HEK293 (cell line): ENCODE measurements around the gene DNAH12.
A peak's percentile ranks its signal among the peaks of the same experiment; 100 is the strongest.

Experiments
- CTCF ChIA-PET: fragments of 350-600 bp; formaldehyde crosslinking; extraction: SDS; loops from one replicate; lab custom pipeline; 2021; ENCODE audit warnings: antibody characterized with exemption; lab: Yijun Ruan, JAX
- POLR2A ChIA-PET: fragments of 300-600 bp; formaldehyde crosslinking; extraction: SDS; loops from one replicate; lab custom pipeline; 2020; ENCODE audit warnings: antibody characterized with exemption, inconsistent platforms; lab: Yijun Ruan, JAX
- H3K27ac ChIP-seq: fragments of 200-500 bp; sonication (Bioruptor generic); 2 replicates; pipeline ENCODE4 v1.5.1; 2014; ENCODE audit warnings: low read depth, low read length, control low read depth, inconsistent platforms; ENCODE audit errors: extremely low read depth
- H3K36me3 ChIP-seq, 2 experiments: fragments of 200-500 bp in 1 of 2; sonication (Bioruptor generic) in 1 of 2; 1 replicate in 1 of 2; 2 replicates in 1 of 2; pipeline ENCODE4 v1.5.1; 2014 to 2017; ENCODE audit warnings: inconsistent platforms in 2 of 2, low read length in 2 of 2; ENCODE audit not compliant: control insufficient read depth in 2 of 2, insufficient read depth in 1 of 2
- H3K4me1 ChIP-seq: fragments of 200-500 bp; sonication (Bioruptor generic); 2 replicates; pipeline ENCODE4 v1.5.1; 2014; ENCODE audit warnings: mild to moderate bottlenecking, low read length, inconsistent platforms; ENCODE audit not compliant: control insufficient read depth, insufficient read depth
- H3K4me3 ChIP-seq: 2 replicates; pipeline ENCODE4 v1.5.1; 2011; ENCODE audit warnings: low read depth, mild to moderate bottlenecking, control low read depth, low read length, moderate library complexity
- H3K9me3 ChIP-seq: fragments of 200-500 bp; sonication (Bioruptor generic); 2 replicates; pipeline ENCODE4 v1.5.1; 2014; ENCODE audit warnings: low read depth, low read length, inconsistent platforms; ENCODE audit not compliant: control insufficient read depth, insufficient read depth
- BCL11A ChIP-seq: fragments of 450-650 bp; formaldehyde crosslinking; IDR thresholded peaks from 2 replicates; pipeline ENCODE4 v1.5.1; 2016; ENCODE audit warnings: low read depth, missing biosample characterization, missing genetic modification characterization
- FEZF1 ChIP-seq: fragments of 450-650 bp; formaldehyde crosslinking; IDR thresholded peaks from 2 replicates; pipeline ENCODE4 v1.5.1; 2016; ENCODE audit warnings: missing biosample characterization, missing genetic modification characterization
- HOXC10 ChIP-seq: sonication (generic); formaldehyde crosslinking; IDR thresholded peaks from 2 replicates; pipeline ENCODE4 v1.8.1; 2023; ENCODE audit warnings: mild to moderate bottlenecking, missing genetic modification reagents
- SP3 ChIP-seq: fragments of 450-650 bp; formaldehyde crosslinking; IDR thresholded peaks from 2 replicates; pipeline ENCODE4 v1.5.1; 2016; ENCODE audit warnings: missing biosample characterization, missing genetic modification characterization
- YY1 ChIP-seq: fragments of 450-650 bp; formaldehyde crosslinking; IDR thresholded peaks from 2 replicates; pipeline ENCODE4 v1.5.1; 2018; ENCODE audit warnings: missing biosample characterization, missing genetic modification characterization
- ZBTB21 ChIP-seq: fragments of 450-650 bp; formaldehyde crosslinking; IDR thresholded peaks from 2 replicates; pipeline ENCODE4 v1.5.1; 2017; ENCODE audit warnings: missing biosample characterization, missing genetic modification characterization
- ZNF121 ChIP-seq: fragments of 450-650 bp; formaldehyde crosslinking; IDR thresholded peaks from 2 replicates; pipeline ENCODE4 v1.5.1; 2016; ENCODE audit warnings: missing biosample characterization, missing genetic modification characterization
- ZNF16 ChIP-seq: fragments of 450-650 bp; formaldehyde crosslinking; IDR thresholded peaks from 2 replicates; pipeline ENCODE4 v1.5.1; 2016; ENCODE audit warnings: low read depth, missing biosample characterization, missing genetic modification characterization
- ZNF366 ChIP-seq: fragments of 450-650 bp; formaldehyde crosslinking; conservative IDR thresholded peaks from 2 replicates; pipeline ENCODE4 v1.5.1; 2016; ENCODE audit warnings: missing biosample characterization, missing genetic modification characterization
- ZNF391 ChIP-seq: fragments of 450-650 bp; formaldehyde crosslinking; IDR thresholded peaks from 2 replicates; pipeline ENCODE4 v1.5.1; 2016; ENCODE audit warnings: low read depth, missing biosample characterization, missing genetic modification characterization, borderline replicate concordance
- ZNF394 ChIP-seq: fragments of 450-650 bp; formaldehyde crosslinking; IDR thresholded peaks from 2 replicates; pipeline ENCODE4 v1.5.1; 2016; ENCODE audit warnings: missing biosample characterization, missing genetic modification characterization, mild to moderate bottlenecking, moderate library complexity, borderline replicate concordance
- ZNF48 ChIP-seq: fragments of 450-650 bp; formaldehyde crosslinking; IDR thresholded peaks from 2 replicates; pipeline ENCODE4 v1.5.1; 2016; ENCODE audit warnings: missing biosample characterization, missing genetic modification characterization
- ZNF548 ChIP-seq: fragments of 450-650 bp; formaldehyde crosslinking; IDR thresholded peaks from 2 replicates; pipeline ENCODE4 v1.5.1; 2016; ENCODE audit warnings: missing biosample characterization, missing genetic modification characterization
- ZNF600 ChIP-seq: fragments of 450-650 bp; formaldehyde crosslinking; IDR thresholded peaks from 2 replicates; pipeline ENCODE4 v1.5.1; 2016; ENCODE audit warnings: missing biosample characterization, missing genetic modification characterization
- ZNF621 ChIP-seq: fragments of 450-650 bp; formaldehyde crosslinking; IDR thresholded peaks from 2 replicates; pipeline ENCODE4 v1.5.1; 2017; ENCODE audit warnings: missing biosample characterization, missing genetic modification characterization
- ZNF624 ChIP-seq: fragments of 450-650 bp; formaldehyde crosslinking; IDR thresholded peaks from 2 replicates; pipeline ENCODE4 v1.5.1; 2017; ENCODE audit warnings: missing biosample characterization, missing genetic modification characterization
- ZNF658 ChIP-seq: fragments of 450-650 bp; formaldehyde crosslinking; IDR thresholded peaks from 2 replicates; pipeline ENCODE4; 2016; ENCODE audit warnings: missing biosample characterization, missing genetic modification characterization
- ZNF830 ChIP-seq: fragments of 450-650 bp; IDR thresholded peaks from 2 replicates; pipeline ENCODE4 v1.5.0; 2018; ENCODE audit warnings: missing biosample characterization, missing genetic modification characterization, low read depth, mild to moderate bottlenecking, moderate library complexity
- TF ChIP-seq, protein P1 (sequence below): fragments of 450-650 bp; formaldehyde crosslinking; IDR thresholded peaks from 2 replicates; pipeline ENCODE4 v1.5.1; 2016; ENCODE audit warnings: missing biosample characterization, missing genetic modification characterization
- TF ChIP-seq, protein P2 (sequence below): fragments of 450-650 bp; formaldehyde crosslinking; IDR thresholded peaks from 2 replicates; pipeline ENCODE4 v1.5.1; 2016; ENCODE audit warnings: missing biosample characterization, missing genetic modification characterization
- TF ChIP-seq, protein P3 (sequence below): fragments of 450-650 bp; formaldehyde crosslinking; IDR thresholded peaks from 2 replicates; pipeline ENCODE4 v1.5.1; 2016; ENCODE audit warnings: missing biosample characterization, missing genetic modification characterization
- TF ChIP-seq, protein P4 (sequence below): fragments of 450-650 bp; formaldehyde crosslinking; IDR thresholded peaks from 2 replicates; pipeline ENCODE4 v1.5.1; 2017; ENCODE audit warnings: missing biosample characterization, mild to moderate bottlenecking, missing genetic modification characterization, moderate library complexity
- TF ChIP-seq, protein P5 (sequence below): fragments of 450-650 bp; formaldehyde crosslinking; IDR thresholded peaks from 2 replicates; pipeline ENCODE4 v1.5.1; 2017; ENCODE audit warnings: missing biosample characterization, missing genetic modification characterization
- TF ChIP-seq, protein P6 (sequence below): fragments of 450-650 bp; formaldehyde crosslinking; IDR thresholded peaks from 2 replicates; pipeline ENCODE4 v1.5.1; 2016; ENCODE audit warnings: missing biosample characterization, missing genetic modification characterization
- TF ChIP-seq, protein P7 (sequence below): sonication (generic); formaldehyde crosslinking; IDR thresholded peaks from 2 replicates; pipeline ENCODE4 v1.8.1; 2022; ENCODE audit warnings: mild to moderate bottlenecking, moderate library complexity, missing genetic modification reagents

The DNAH12 gene

DNA sequence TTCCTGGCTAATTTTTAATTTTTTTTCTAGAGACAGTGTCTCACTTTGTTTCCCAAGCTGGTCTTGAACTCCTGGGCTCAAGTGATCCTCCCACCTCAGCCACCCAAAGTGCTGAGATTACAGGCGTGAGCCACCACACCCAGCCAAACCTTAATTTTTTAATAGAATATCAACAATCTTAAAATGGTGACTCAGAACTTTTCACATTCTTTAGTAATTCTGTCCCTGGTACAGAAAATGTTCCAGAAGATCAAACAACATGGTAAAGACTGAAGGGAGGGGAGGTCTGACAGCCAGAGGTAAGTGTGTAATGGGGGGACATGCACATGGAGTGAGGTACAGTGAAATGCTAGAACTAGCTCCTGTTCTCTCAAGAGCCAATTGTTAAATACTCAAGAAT, 38.2 kb downstream of the DNAH12 start (continued):
- TF ChIP-seq, protein P1, sequence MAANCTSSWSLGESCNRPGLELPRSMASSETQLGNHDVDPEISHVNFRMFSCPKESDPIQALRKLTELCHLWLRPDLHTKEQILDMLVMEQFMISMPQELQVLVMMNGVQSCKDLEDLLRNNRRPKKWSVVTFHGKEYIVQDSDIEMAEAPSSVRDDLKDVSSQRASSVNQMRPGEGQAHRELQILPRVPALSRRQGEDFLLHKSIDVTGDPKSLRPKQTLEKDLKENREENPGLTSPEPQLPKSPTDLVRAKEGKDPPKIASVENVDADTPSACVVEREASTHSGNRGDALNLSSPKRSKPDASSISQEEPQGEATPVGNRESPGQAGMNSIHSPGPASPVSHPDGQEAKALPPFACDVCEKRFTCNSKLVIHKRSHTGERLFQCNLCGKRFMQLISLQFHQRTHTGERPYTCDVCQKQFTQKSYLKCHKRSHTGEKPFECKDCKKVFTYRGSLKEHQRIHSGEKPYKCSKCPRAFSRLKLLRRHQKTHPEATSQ (tag by site-specific recombination), result no peak
- TF ChIP-seq ZNF624 (tag by site-specific recombination), result no peak
- TF ChIP-seq ZNF621 (tag by site-specific recombination), result no peak
- no peak for TF ChIP-seq SP3 (tag by site-specific recombination)
- TF ChIP-seq BCL11A, result no peak
- TF ChIP-seq ZNF48 (tag by site-specific recombination), result no peak
- no peak for TF ChIP-seq ZNF394
- TF ChIP-seq, protein P2, sequence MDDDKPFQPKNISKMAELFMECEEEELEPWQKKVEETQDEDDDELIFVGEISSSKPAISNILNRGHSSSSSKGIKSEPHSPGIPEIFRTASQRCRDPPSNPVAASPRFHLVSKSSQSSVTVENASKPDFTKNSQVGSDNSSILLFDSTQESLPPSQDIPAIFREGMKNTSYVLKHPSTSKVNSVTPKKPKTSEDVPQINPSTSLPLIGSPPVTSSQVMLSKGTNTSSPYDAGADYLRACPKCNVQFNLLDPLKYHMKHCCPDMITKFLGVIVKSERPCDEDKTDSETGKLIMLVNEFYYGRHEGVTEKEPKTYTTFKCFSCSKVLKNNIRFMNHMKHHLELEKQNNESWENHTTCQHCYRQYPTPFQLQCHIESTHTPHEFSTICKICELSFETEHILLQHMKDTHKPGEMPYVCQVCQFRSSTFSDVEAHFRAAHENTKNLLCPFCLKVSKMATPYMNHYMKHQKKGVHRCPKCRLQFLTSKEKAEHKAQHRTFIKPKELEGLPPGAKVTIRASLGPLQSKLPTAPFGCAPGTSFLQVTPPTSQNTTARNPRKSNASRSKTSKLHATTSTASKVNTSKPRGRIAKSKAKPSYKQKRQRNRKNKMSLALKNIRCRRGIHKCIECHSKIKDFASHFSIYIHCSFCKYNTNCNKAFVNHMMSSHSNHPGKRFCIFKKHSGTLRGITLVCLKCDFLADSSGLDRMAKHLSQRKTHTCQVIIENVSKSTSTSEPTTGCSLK (tag by site-specific recombination), result no peak
- no peak for TF ChIP-seq ZBTB21 (tag by site-specific recombination)
- TF ChIP-seq ZNF658 (tag by site-specific recombination), result no peak
- no peak for TF ChIP-seq ZNF366 (tag by site-specific recombination)
- TF ChIP-seq, protein P3, sequence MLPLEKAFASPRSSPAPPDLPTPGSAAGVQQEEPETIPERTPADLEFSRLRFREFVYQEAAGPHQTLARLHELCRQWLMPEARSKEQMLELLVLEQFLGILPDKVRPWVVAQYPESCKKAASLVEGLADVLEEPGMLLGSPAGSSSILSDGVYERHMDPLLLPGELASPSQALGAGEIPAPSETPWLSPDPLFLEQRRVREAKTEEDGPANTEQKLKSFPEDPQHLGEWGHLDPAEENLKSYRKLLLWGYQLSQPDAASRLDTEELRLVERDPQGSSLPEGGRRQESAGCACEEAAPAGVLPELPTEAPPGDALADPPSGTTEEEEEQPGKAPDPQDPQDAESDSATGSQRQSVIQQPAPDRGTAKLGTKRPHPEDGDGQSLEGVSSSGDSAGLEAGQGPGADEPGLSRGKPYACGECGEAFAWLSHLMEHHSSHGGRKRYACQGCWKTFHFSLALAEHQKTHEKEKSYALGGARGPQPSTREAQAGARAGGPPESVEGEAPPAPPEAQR (tag by site-specific recombination), result no peak

DNA sequence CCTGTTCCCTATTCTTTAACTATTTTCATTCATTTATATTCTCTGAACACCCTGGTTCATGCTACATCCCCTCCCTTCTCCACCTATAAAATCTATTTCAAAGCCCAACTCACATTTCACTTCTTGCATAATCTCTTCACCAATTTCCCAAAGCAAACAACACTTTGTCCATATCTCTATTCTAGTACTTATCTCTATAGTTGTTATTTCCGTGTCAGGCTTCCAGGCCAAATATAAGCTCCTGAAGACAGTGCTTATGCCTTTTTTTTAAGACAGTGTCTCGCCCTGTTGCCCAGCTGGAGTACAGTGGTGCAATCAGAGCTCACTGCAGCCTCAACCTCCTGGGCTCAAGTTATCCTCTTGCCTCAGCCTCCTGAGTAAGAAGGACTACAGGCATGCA, 43.6 kb downstream of the DNAH12 start:
- H3K9me3 ChIP-seq, result no peaks in the 10 kb centered on the region
- ChIA-PET CTCF (interaction anchor here (0.7 kb wide), 1 partner anchor 96 kb away, joined by 3 read pairs; no protein-coding TSS in a partner anchor), POLR2A (no interaction called here)
- no peaks in the 10 kb centered on the region for H3K4me1 ChIP-seq
- no peaks in the 10 kb centered on the region for H3K36me3 ChIP-seq
- TF ChIP-seq, protein P4, sequence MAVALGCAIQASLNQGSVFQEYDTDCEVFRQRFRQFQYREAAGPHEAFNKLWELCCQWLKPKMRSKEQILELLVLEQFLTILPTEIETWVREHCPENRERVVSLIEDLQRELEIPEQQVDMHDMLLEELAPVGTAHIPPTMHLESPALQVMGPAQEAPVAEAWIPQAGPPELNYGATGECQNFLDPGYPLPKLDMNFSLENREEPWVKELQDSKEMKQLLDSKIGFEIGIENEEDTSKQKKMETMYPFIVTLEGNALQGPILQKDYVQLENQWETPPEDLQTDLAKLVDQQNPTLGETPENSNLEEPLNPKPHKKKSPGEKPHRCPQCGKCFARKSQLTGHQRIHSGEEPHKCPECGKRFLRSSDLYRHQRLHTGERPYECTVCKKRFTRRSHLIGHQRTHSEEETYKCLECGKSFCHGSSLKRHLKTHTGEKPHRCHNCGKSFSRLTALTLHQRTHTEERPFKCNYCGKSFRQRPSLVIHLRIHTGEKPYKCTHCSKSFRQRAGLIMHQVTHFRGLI, result peak; percentile 48; the same call in 1 of the 2 replicates
- TF ChIP-seq YY1 (tag by site-specific recombination), result no peak
- TF ChIP-seq, all 188 proteins: peak for 1
- H3K4me3 ChIP-seq, result no peak overlapping the region
- H3K27ac ChIP-seq, result no peak overlapping the region

DNA sequence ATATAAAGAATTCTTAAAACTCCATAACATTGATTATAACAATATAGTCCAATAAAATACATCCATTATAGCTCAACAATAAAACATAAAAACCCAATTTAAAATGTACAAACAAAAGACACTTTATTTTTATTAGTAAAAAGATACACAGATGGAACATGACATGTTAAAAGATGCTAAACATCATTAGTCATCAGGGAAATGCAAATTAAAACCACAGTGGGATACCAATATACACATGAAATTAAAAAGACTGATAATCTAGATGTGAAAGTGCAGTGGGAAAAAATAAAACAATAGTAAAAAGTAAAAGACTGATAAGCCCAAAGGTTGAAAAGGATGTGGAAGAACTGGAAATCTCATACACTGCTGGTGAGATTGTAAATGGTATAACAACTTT, 46.2 kb downstream of the DNAH12 start:
- ChIA-PET CTCF (no interaction called here), POLR2A (no interaction called here)
- no peaks in the 10 kb centered on the region for H3K36me3 ChIP-seq
- H3K9me3 ChIP-seq, result no peaks in the 10 kb centered on the region
- H3K4me1 ChIP-seq, result no peaks in the 10 kb centered on the region
- no peak overlapping the region for H3K27ac ChIP-seq
- H3K4me3 ChIP-seq, result no peak overlapping the region
- TF ChIP-seq FEZF1 (tag by site-specific recombination) (no peak), HOXC10 (CRISPR knock-in tag) (no peak), ZNF600 (tag by site-specific recombination) (no peak), ZNF391 (no peak), ZNF16 (no peak), ZNF830 (tag by site-specific recombination) (no peak), ZNF548 (tag by site-specific recombination) (no peak), ZNF121 (tag by site-specific recombination) (no peak)
- TF ChIP-seq, protein P5, sequence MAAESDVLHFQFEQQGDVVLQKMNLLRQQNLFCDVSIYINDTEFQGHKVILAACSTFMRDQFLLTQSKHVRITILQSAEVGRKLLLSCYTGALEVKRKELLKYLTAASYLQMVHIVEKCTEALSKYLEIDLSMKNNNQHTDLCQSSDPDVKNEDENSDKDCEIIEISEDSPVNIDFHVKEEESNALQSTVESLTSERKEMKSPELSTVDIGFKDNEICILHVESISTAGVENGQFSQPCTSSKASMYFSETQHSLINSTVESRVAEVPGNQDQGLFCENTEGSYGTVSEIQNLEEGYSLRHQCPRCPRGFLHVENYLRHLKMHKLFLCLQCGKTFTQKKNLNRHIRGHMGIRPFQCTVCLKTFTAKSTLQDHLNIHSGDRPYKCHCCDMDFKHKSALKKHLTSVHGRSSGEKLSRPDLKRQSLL, result no peak
- TF ChIP-seq, protein P6, sequence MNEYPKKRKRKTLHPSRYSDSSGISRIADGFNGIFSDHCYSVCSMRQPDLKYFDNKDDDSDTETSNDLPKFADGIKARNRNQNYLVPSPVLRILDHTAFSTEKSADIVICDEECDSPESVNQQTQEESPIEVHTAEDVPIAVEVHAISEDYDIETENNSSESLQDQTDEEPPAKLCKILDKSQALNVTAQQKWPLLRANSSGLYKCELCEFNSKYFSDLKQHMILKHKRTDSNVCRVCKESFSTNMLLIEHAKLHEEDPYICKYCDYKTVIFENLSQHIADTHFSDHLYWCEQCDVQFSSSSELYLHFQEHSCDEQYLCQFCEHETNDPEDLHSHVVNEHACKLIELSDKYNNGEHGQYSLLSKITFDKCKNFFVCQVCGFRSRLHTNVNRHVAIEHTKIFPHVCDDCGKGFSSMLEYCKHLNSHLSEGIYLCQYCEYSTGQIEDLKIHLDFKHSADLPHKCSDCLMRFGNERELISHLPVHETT (tag by site-specific recombination), result no peak
- TF ChIP-seq, protein P7, sequence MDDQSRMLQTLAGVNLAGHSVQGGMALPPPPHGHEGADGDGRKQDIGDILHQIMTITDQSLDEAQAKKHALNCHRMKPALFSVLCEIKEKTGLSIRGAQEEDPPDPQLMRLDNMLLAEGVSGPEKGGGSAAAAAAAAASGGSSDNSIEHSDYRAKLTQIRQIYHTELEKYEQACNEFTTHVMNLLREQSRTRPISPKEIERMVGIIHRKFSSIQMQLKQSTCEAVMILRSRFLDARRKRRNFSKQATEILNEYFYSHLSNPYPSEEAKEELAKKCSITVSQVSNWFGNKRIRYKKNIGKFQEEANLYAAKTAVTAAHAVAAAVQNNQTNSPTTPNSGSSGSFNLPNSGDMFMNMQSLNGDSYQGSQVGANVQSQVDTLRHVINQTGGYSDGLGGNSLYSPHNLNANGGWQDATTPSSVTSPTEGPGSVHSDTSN (CRISPR knock-in tag), result no peak
